Hypothalamus (tissue), 51 donors: ENCODE results near the gene TEX19.
"Not testable (repeated sequence)": the region's sequence is repeated elsewhere in the genome, so short reads cannot be mapped to it uniquely, and the experiment has no call there.

ENCODE experiments used
- DNase-seq, 51 donors: peaks; one replicate each; lab custom pipeline; 2025; lab: John Stamatoyannopoulos, UW

Gene TEX19

GRCh38 chr17:82373072-82373452, 14.0 kb downstream of the TEX19 start:
- DNase-seq: not testable (repeated sequence)

GRCh38 chr17:82373731-82374625, 14.9 kb downstream of the TEX19 start:
- no peak for DNase-seq

GRCh38 chr17:82374626-82375331, 15.7 kb downstream of the TEX19 start:
- DNase-seq: no peak

- no peak for DNase-seq
Measured at GRCh38 chr17:82375359-82376041, 16.5 kb downstream of the TEX19 start.

GRCh38 chr17:82376042-82376730, 17.1 kb downstream of the TEX19 start:
- DNase-seq: no peak

- not testable (repeated sequence) for DNase-seq
Measured at GRCh38 chr17:82377294-82377693, 18.2 kb downstream of the TEX19 start.

- DNase-seq: no peak
Measured at GRCh38 chr17:82377924-82378740, 19.1 kb downstream of the TEX19 start.

- no peak for DNase-seq
Measured at GRCh38 chr17:82378741-82379021, 19.6 kb downstream of the TEX19 start.

- DNase-seq: no peak
Measured at GRCh38 chr17:82380860-82381702, 22.0 kb downstream of the TEX19 start.

- peak in 1 of 51 donors; percentile 16 for DNase-seq
Measured at GRCh38 chr17:82381703-82382009, 22.6 kb downstream of the TEX19 start.

- not testable (repeated sequence) for DNase-seq
Measured at GRCh38 chr17:82382220-82382932, 23.3 kb downstream of the TEX19 start.

- no peak for DNase-seq
Measured at GRCh38 chr17:82382933-82383255, 23.8 kb downstream of the TEX19 start.

GRCh38 chr17:82383411-82383810, 24.4 kb downstream of the TEX19 start:
- DNase-seq: no peak

- DNase-seq: no peak
Measured at GRCh38 chr17:82384051-82384729, 25.1 kb downstream of the TEX19 start.

GRCh38 chr17:82384730-82385481, 25.9 kb downstream of the TEX19 start:
- DNase-seq: peak in 6 of 51 donors; percentile 8 to 60 (median 24)

GRCh38 chr17:82385559-82386254, 26.7 kb downstream of the TEX19 start:
- no peak for DNase-seq
